Measurements from ENCODE around the gene IFNA14. TPM values are rescaled to one million over a fixed set of nuclear protein-coding genes. Genes with fewer than 3 reads are reported as not detected.

Gene IFNA14
- total RNA-seq = not detected in 2 replicates

DNA sequence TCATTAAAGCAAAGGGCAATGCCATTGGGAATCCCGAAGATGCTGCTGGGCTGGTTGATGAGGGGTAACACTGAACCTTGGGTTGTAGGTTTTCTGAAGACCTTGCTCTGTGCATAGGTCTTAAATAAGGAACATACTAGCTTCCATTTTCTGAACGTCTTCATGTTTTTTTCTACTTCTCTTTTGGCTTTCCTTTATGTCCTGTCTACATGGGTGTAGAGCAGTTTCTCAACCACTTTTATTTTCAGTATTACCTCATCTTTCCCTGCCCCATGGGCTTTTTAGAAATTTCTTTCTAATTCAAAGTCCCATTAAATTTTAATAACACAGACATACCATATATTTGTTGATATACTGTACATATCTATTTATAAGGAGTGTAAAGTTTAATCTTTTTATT, at the start of gene IFNA14:
Gene IFNA14, minus strand, starts transcription at position 95 of the 400 bp plus-strand sequence. Its CDS starts 70 bp downstream, at position 25.
- H3K4me1 Mint-ChIP-seq (ENCODE audit: low read depth) = no peaks in the 10 kb centered on the region
- H3K36me3 Mint-ChIP-seq (ENCODE audit: low read depth) = no peaks in the 10 kb centered on the region
- H3K4me3 Mint-ChIP-seq = no peak within 1 kb of the TSS
- intact Hi-C loops (cut with micrococcal nuclease) = no loop called here
- peaks cover 31% of the 10 kb centered on the region for H3K27me3 Mint-ChIP-seq (ENCODE audit: insufficient read depth)
- H3K9me3 Mint-ChIP-seq = no peaks in the 10 kb centered on the region
- H3K27ac Mint-ChIP-seq = no peak within 1 kb of the TSS
- DNase-seq (ENCODE audit: low spot score) = no peak

DNA sequence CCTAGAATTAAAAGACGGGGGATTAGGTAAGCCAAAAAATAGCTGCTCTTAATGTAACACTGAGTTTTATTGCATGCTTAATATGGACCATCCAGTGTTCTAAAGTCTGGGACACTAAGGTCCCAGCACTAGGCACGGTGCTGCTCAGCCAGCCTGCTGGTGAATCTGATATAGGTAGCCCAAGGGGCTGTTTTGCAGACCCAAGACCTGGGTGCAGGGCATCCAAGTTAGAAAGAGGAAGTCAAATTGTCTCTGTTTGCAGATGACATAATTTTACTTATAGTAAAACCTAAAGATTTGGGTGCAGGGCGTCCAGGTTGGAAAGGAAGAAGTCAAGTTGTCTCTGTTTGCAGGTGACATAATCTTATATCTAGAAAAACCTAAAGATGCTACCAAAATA, 47.5 kb upstream of the IFNA14 start:
- Mint-ChIP-seq H3K36me3 (ENCODE audit: low read depth) (no peaks in the 10 kb centered on the region), H3K27ac (no peak overlapping the region), H3K9me3 (no peaks in the 10 kb centered on the region), H3K4me3 (no peak overlapping the region), H3K4me1 (ENCODE audit: low read depth) (no peaks in the 10 kb centered on the region), H3K27me3 (ENCODE audit: insufficient read depth) (peaks cover 13% of the 10 kb centered on the region)
- no peak for DNase-seq (ENCODE audit: low spot score)
- intact Hi-C loops (cut with micrococcal nuclease) = no loop called here

DNA sequence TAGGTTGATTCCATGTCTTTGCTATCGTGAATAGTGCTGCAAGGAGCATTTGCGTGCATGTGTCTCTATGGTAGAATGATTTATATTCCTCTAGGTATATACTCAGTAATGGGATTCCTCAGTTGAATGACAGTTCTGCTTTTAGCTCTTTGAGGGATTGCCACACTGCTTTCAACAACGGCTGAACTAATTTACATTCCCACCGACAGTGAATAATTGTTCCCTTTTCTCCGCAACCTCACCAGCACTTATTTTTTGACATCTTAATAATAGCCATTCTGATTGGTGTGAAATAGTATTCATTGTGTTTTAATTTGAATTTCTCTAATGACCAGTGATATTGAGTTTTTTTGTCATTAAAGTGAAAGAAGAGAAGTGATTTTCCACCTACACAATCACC, 46.9 kb upstream of the IFNA14 start:
- intact Hi-C loops (cut with micrococcal nuclease) = no loop called here

DNA sequence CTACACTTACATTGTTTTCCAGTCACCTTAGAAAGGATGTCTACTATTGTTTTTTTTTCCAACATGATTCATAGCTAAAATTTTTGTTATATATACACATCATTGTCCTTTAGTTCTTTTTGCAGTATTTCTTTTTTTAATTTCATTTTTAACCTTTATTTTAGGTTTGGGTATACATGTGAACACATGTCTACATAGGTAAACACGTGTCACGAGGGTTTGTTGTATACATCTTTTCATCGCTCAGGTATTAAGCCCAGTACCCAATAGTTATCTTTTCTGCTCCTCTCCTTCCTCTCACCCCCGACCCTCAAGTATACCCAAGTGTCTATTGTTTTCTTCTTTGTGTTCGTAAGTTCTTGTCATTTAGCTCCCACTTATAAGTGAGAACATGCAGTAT, 46.3 kb upstream of the IFNA14 start:
- DNase-seq (ENCODE audit: low spot score) = no peak
- Mint-ChIP-seq H3K27ac (no peak overlapping the region), H3K36me3 (ENCODE audit: low read depth) (no peaks in the 10 kb centered on the region), H3K4me3 (no peak overlapping the region), H3K27me3 (ENCODE audit: insufficient read depth) (peaks cover 19% of the 10 kb centered on the region), H3K4me1 (ENCODE audit: low read depth) (no peaks in the 10 kb centered on the region), H3K9me3 (no peaks in the 10 kb centered on the region)
- intact Hi-C loops (cut with micrococcal nuclease) = no loop called here

More for the DNA sequence above, 46.9 kb upstream of the IFNA14 start:
- DNase-seq (ENCODE audit: low spot score) = no peak
- Mint-ChIP-seq H3K27me3 (ENCODE audit: insufficient read depth) (peaks cover 14% of the 10 kb centered on the region), H3K4me3 (no peak overlapping the region), H3K4me1 (ENCODE audit: low read depth) (no peaks in the 10 kb centered on the region), H3K9me3 (no peaks in the 10 kb centered on the region), H3K27ac (no peak overlapping the region), H3K36me3 (ENCODE audit: low read depth) (no peaks in the 10 kb centered on the region)

DNA sequence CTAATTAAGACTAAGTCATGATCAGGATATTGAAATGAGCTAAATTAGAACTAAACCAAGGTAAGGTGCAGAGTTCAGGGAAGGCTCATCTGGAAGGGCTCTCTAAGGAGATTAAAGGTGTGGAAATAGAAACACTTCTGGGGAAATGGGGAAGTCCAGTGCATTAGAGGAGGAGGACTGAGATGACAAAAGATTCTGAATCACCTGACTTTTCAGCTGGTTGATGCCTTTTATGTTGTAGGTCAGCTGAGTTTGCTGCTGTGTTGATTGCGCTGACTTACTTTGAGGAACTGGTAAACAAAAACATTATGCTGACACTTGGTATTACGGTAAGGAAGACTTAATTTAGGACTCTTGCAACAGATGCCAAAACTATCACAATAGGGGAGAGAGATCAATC, 41.5 kb upstream of the IFNA14 start:
- Mint-ChIP-seq H3K4me3 (no peak overlapping the region), H3K27ac (no peak overlapping the region), H3K9me3 (no peaks in the 10 kb centered on the region), H3K4me1 (ENCODE audit: low read depth) (no peaks in the 10 kb centered on the region), H3K27me3 (ENCODE audit: insufficient read depth) (peaks cover 9% of the 10 kb centered on the region), H3K36me3 (ENCODE audit: low read depth) (no peaks in the 10 kb centered on the region)
- DNase-seq (ENCODE audit: low spot score) = no peak
- intact Hi-C loops (cut with micrococcal nuclease) = no loop called here

DNA sequence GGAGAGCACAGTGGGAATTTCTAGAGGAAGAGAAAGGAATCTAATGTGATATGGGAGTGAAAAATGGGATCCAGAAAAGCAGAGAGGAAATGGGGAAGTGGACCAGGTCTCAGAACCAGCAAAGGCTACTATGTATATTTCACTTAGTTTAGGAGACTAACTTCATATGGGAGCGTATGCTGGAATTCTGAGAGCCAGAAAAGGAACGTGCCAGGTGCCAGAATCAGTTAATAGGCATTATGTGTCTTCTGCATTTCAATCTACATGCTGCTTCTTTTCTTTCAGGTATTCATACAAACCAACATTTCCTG, 28.5 kb upstream of the IFNA14 start:
- H3K9me3 Mint-ChIP-seq = no peaks in the 10 kb centered on the region
- no peaks in the 10 kb centered on the region for H3K36me3 Mint-ChIP-seq (ENCODE audit: low read depth)
- intact Hi-C loops (cut with micrococcal nuclease) = no loop called here
- DNase-seq (ENCODE audit: low spot score) = no peak
- H3K27ac Mint-ChIP-seq = no peak overlapping the region
- H3K4me3 Mint-ChIP-seq = no peak overlapping the region
- H3K27me3 Mint-ChIP-seq (ENCODE audit: insufficient read depth) = peaks cover 31% of the 10 kb centered on the region
- no peaks in the 10 kb centered on the region for H3K4me1 Mint-ChIP-seq (ENCODE audit: low read depth)

DNA sequence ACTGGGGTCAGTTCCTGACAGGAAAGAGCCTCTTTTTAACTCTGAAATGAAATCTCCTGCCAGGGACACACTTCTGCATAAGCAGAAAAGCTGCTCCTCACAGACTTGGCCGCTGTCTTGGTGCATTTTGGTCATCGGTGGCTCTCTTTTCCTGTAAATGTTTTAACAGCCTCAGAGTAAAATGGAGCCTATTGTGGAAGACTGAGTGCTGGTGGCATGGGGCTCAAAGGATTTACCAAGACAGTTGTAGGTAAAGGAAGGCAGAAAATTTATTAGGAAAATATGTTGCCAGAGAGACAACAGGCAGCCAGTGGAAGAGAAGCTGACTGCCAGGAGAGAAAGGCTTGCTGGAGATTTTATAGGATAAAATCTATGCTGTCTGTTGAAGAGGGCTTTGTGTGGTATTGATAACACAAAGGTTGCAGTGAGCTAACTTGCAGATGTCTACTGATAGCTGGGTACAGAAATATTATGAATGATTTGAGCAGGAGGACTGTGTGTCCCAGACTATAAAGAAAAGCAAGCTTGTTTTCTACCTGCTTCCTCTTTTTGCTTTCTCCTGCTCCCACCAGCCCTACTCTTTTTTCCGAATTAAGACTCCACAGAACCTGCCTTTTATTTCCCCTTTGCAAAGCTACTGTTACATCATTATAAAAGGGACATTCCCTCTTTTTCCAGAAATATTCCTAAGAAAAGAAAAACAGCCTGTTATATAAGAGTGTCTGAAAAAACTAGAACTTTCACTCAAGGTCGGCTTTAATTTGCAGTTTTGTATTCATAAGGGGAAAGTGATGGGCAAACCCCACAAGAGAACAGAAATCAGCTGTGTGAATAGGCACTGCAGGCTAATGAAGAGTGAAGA, 27.9 kb upstream of the IFNA14 start:
- Mint-ChIP-seq H3K4me1 (ENCODE audit: low read depth) (no peaks in the 10 kb centered on the region), H3K4me3 (no peak overlapping the region), H3K9me3 (no peaks in the 10 kb centered on the region), H3K27ac (no peak overlapping the region), H3K36me3 (ENCODE audit: low read depth) (no peaks in the 10 kb centered on the region), H3K27me3 (ENCODE audit: insufficient read depth) (peaks cover 31% of the 10 kb centered on the region)
- DNase-seq (ENCODE audit: low spot score) = no peak
- intact Hi-C loops (cut with micrococcal nuclease) = no loop called here

DNA sequence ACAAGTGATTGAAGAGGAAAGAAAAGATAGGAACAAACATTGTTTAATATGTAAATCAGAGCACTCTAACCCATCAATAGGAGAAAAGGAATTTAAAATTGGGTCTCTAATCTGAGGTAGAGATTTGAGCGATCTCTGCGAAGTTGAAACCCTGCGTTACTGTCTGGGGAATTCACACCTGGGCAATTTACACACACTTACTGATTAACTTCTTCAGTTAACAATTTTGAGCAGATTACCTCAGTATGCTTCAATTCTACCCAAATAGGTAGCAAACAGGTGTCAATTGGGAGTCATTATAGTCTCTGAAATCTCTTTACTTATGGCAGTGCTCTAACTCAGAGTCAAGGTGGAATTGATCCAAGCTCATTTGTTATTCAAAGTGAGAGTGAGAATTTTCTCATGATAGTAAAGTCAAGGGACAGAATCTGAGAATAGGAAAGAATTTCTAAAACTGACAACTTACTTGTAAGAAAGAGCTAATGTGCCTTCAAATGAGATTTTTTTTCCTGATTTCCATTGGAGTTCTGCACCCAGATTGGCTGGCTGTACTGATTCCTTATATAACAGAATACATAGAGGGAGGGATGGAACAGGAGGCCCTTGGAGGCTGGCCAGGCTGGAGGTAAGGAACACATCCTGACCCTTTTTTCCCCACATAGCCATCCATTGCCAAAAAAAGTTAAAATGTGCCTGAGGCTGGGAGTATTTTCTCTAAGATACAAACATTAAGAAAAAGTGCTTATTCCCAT, 27.1 kb upstream of the IFNA14 start:
- DNase-seq (ENCODE audit: low spot score) = no peak
- Mint-ChIP-seq H3K36me3 (ENCODE audit: low read depth) (no peaks in the 10 kb centered on the region), H3K4me1 (ENCODE audit: low read depth) (no peaks in the 10 kb centered on the region), H3K4me3 (no peak overlapping the region), H3K27ac (no peak overlapping the region), H3K9me3 (no peaks in the 10 kb centered on the region), H3K27me3 (ENCODE audit: insufficient read depth) (peaks cover 31% of the 10 kb centered on the region)
- intact Hi-C loops (cut with micrococcal nuclease) = no loop called here

DNA sequence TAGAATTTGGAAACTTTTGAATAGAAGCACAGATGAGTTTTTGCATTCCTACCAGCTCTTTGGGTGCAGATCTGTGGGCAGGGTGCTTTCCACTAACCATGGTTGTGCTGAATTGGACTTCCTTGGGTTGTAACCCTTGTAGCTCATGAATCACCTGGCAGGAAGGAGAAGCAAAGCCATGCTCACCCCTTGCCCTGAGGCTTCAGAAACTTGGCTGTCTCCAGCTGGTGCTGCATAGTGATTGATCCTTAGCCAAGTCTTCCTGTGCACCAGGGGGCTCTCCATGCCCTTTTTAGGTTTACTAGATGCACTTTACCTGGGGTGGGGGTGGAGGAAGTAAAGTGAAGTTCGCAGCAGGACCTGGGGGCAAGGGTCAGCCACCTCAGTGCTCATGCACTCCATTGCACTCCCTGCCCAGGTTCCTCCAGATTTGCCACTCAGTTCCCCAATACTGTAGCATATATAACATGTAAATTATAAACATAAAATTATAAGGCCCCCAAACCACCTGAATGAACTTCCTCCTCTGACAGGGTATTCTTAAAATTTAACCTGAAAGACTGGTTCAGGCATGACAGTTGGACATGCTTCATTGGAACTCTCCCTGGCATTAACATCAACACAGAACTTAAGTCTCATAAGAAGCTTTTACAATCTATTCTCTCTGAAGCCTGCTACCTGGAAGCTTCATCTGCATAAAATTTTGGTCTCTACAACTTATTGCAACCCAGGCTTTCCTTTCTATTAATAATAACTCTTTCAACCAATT, 25.8 kb upstream of the IFNA14 start:
- no peaks in the 10 kb centered on the region for H3K36me3 Mint-ChIP-seq (ENCODE audit: low read depth)
- intact Hi-C loops (cut with micrococcal nuclease) = no loop called here
- H3K27me3 Mint-ChIP-seq (ENCODE audit: insufficient read depth) = peaks cover 31% of the 10 kb centered on the region
- no peak overlapping the region for H3K4me3 Mint-ChIP-seq
- H3K27ac Mint-ChIP-seq = no peak overlapping the region
- no peak for DNase-seq (ENCODE audit: low spot score)
- H3K4me1 Mint-ChIP-seq (ENCODE audit: low read depth) = no peaks in the 10 kb centered on the region
- no peaks in the 10 kb centered on the region for H3K9me3 Mint-ChIP-seq

DNA sequence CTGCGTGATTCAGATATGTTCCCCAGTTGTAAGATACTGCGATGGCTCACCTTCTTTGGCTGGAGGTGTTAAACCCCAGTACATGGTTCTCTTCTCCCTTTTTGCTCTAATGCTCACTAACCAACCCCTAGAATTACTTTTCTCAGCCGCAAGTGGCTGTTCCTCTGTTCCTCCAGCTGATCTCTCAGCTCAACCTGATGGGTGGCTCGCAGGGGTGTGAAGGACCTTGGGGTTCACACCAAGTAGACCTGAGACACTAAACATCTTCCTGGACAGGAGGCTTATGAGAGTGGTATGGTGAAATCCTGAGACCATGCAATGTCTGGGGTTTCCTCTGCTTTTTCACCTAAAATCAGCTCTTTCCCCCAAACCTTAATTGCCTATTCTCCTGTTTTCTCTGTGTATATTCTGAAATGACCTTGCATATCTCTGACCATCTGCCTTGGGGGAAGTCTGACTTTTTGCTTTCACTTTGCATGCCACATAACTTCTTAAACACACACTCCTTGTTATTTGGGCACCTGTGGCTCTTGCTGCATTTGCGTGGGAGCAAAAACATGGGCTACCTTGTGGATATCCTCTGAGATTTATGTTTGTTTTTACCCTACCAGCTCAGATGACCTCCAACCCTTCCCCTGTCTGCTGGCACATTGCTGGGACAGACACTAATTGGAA, 15.9 kb upstream of the IFNA14 start:
- no peaks in the 10 kb centered on the region for H3K36me3 Mint-ChIP-seq (ENCODE audit: low read depth)
- no peak overlapping the region for H3K27ac Mint-ChIP-seq
- H3K9me3 Mint-ChIP-seq = no peaks in the 10 kb centered on the region
- intact Hi-C loops (cut with micrococcal nuclease) = no loop called here
- DNase-seq (ENCODE audit: low spot score) = no peak
- peaks cover 38% of the 10 kb centered on the region for H3K27me3 Mint-ChIP-seq (ENCODE audit: insufficient read depth)
- no peak overlapping the region for H3K4me3 Mint-ChIP-seq
- H3K4me1 Mint-ChIP-seq (ENCODE audit: low read depth) = peaks cover 6% of the 10 kb centered on the region

DNA sequence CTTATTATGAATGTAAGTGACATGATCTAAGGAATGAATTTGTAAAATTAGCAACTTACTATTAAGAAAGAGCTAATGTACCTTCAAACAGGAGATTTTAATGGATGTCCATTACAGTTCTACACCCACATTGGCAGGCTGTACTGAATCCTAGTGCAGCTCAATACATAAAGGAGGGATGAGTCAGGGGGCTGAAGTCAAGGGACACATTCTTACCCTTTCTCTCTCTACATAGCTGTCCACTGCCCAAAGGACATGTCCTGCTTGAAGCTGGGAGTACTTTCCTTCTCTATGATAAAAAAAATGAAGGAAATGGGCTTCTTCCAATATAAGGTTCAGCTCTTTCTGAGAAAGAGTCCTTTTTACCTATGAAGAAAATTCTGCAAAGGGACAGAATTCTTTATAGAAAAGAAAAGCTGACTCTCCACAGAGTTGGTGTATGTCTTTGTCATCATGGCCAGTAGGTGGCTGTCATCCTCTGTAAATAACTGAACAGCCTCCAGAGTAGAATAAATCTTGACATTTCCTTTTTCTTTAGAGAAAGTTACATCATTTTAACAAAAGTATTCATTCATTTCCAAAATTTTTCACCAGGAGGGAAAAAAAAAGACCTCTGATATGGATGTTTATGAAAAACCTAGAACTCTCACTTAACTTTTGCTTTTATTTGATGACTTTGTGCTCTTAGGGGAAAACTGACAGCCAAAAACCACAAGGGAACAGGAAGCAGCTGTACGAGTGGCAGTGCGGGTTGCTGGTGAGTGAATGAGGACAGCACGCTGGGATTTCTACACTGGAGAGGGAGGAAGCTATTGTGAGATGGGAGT, 13.1 kb upstream of the IFNA14 start:
- Mint-ChIP-seq H3K4me3 (no peak overlapping the region), H3K9me3 (no peaks in the 10 kb centered on the region), H3K4me1 (ENCODE audit: low read depth) (peaks cover 6% of the 10 kb centered on the region), H3K27ac (no peak overlapping the region), H3K27me3 (ENCODE audit: insufficient read depth) (peaks cover 40% of the 10 kb centered on the region), H3K36me3 (ENCODE audit: low read depth) (no peaks in the 10 kb centered on the region)
- intact Hi-C loops (cut with micrococcal nuclease) = no loop called here
- DNase-seq (ENCODE audit: low spot score) = no peak

DNA sequence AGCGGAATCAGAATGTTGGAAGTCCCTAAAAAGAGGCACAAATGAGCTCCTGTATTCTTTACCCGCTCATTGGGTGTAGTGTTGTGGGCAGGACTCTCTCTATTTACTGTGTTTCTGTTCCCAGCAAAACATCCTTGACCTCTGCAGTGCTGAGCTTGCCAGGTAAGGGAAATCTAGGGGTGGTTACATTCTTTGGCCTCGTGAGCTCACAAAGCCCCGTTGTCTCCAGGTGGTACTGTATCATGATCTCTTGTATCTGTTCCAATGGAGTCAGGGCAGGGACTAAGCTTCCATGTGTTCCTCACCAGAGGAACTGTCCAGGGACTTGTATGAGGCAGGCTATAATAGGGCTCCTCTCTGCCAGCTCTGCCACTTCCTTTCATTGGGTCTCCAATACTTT, 11.8 kb upstream of the IFNA14 start:
- no peak overlapping the region for H3K27ac Mint-ChIP-seq
- H3K27me3 Mint-ChIP-seq (ENCODE audit: insufficient read depth) = peaks cover 39% of the 10 kb centered on the region
- H3K4me1 Mint-ChIP-seq (ENCODE audit: low read depth) = peaks cover 6% of the 10 kb centered on the region
- no peaks in the 10 kb centered on the region for H3K9me3 Mint-ChIP-seq
- no peak overlapping the region for H3K4me3 Mint-ChIP-seq
- no peaks in the 10 kb centered on the region for H3K36me3 Mint-ChIP-seq (ENCODE audit: low read depth)
- intact Hi-C loops (cut with micrococcal nuclease) = no loop called here
- DNase-seq (ENCODE audit: low spot score) = no peak

All from activated T-helper 1 cell treated with anti-CD3 and anti-CD28 coated beads, Interleukin-12 subunit alpha, Interleukin-12 subunit beta, Interleukin-2, Interleukin-4 antibody, amounts not matched to agents 30 ng/mL and 10 ng/mL and 1 ng/mL, durations not matched to agents 14 hours and 24 hours and 36 hours (primary cell).